Trophoblast cell (in vitro differentiated cells and primary cell): ENCODE data around the gene ARRDC5.
"Not testable (repeated sequence)": the region's sequence is repeated elsewhere in the genome, so short reads cannot be mapped to it uniquely, and the experiment has no call there.

Experiments used
- DNase-seq, 2 donors: peaks; one replicate each; pipeline ENCODE4 v3.0.0-alpha.2; 2016
- H2AFZ ChIP-seq: 2 replicates; pipeline ENCODE4 v1.6.1; 2013; ENCODE audit warnings: low read length, moderate library complexity, mild to moderate bottlenecking; ENCODE audit not compliant: insufficient read depth, poor library complexity
- H2AK5ac ChIP-seq: 2 replicates; pipeline ENCODE4 v1.6.1; 2013; ENCODE audit warnings: mild to moderate bottlenecking, low read length
- H2BK120ac ChIP-seq: 2 replicates; pipeline ENCODE4 v1.6.1; 2013; ENCODE audit warnings: low read length, mild to moderate bottlenecking, moderate library complexity; ENCODE audit not compliant: insufficient read depth, poor library complexity
- H2BK12ac ChIP-seq: 2 replicates; pipeline ENCODE4 v1.6.1; 2013; ENCODE audit warnings: mild to moderate bottlenecking, low read length, moderate library complexity
- H2BK5ac ChIP-seq: 2 replicates; pipeline ENCODE4 v1.6.1; 2013; ENCODE audit warnings: low read length, low read depth, moderate library complexity, mild to moderate bottlenecking; ENCODE audit not compliant: poor library complexity
- H3K14ac ChIP-seq: 2 replicates; pipeline ENCODE4 v1.6.1; 2013; ENCODE audit warnings: mild to moderate bottlenecking, low read length
- H3K18ac ChIP-seq: 2 replicates; pipeline ENCODE4 v1.6.1; 2013; ENCODE audit warnings: mild to moderate bottlenecking, low read length
- H3K23ac ChIP-seq: 2 replicates; pipeline ENCODE4 v1.6.1; 2013; ENCODE audit warnings: low read length
- H3K27ac ChIP-seq: 2 replicates; pipeline ENCODE4 v1.5.1; 2013; ENCODE audit warnings: low read depth, mild to moderate bottlenecking, inconsistent platforms, low read length, moderate library complexity
- H3K27me3 ChIP-seq: 2 replicates; pipeline ENCODE4 v1.6.1; 2013; ENCODE audit warnings: inconsistent platforms, mild to moderate bottlenecking, low read length, moderate library complexity; ENCODE audit not compliant: insufficient read depth
- H3K36me3 ChIP-seq, 2 experiments: 1 replicate in 1 of 2; 2 replicates in 1 of 2; pipeline ENCODE4 v1.6.1; 2013; ENCODE audit warnings: low read length in 2 of 2, mild to moderate bottlenecking in 2 of 2, moderate library complexity in 1 of 2; ENCODE audit not compliant: insufficient read depth in 2 of 2, control insufficient read depth in 1 of 2
- H3K4ac ChIP-seq: 2 replicates; pipeline ENCODE4 v1.6.1; 2013; ENCODE audit warnings: low read depth, mild to moderate bottlenecking, low read length, moderate library complexity
- H3K4me1 ChIP-seq, 2 experiments: 1 replicate in 1 of 2; 2 replicates in 1 of 2; pipeline ENCODE4 v1.6.1; 2013; ENCODE audit warnings: low read length in 2 of 2, mild to moderate bottlenecking in 2 of 2, moderate library complexity in 1 of 2; ENCODE audit not compliant: insufficient read depth in 2 of 2, control insufficient read depth in 1 of 2
- H3K4me2 ChIP-seq: 2 replicates; pipeline ENCODE4 v1.6.1; 2013; ENCODE audit warnings: inconsistent platforms, mild to moderate bottlenecking, low read length, moderate library complexity
- H3K4me3 ChIP-seq: 2 replicates; pipeline ENCODE4 v1.5.1; 2013; ENCODE audit warnings: mild to moderate bottlenecking, low read depth, low read length, inconsistent platforms
- H3K79me1 ChIP-seq: one replicate; pipeline ENCODE4 v1.6.1; 2013; ENCODE audit warnings: low read length
- H3K79me2 ChIP-seq: 2 replicates; pipeline ENCODE4 v1.6.1; 2013; ENCODE audit warnings: low read length, mild to moderate bottlenecking; ENCODE audit not compliant: control insufficient read depth, insufficient read depth, poor library complexity
- H3K9ac ChIP-seq: 2 replicates; pipeline ENCODE4 v1.6.1; 2013; ENCODE audit warnings: mild to moderate bottlenecking, low read length
- H3K9me3 ChIP-seq: 2 replicates; pipeline ENCODE4 v1.6.1; 2013; ENCODE audit warnings: low read depth, mild to moderate bottlenecking, control low read depth, inconsistent platforms, low read length; ENCODE audit not compliant: insufficient read depth
- H4K12ac ChIP-seq: 2 replicates; pipeline ENCODE4 v1.6.1; 2013; ENCODE audit warnings: low read depth, mild to moderate bottlenecking, low read length, moderate library complexity
- H4K8ac ChIP-seq: 2 replicates; pipeline ENCODE4 v1.6.1; 2013; ENCODE audit warnings: low read depth, mild to moderate bottlenecking, low read length, moderate library complexity
- H4K91ac ChIP-seq: one replicate; pipeline ENCODE4 v1.6.1; 2013; ENCODE audit warnings: low read depth, mild to moderate bottlenecking, low read length, moderate library complexity
- WGBS: extraction: QIAGEN DNeasy Blood & Tissue Kit; methylation state at CpG from one replicate; pipeline ENCODE4 v1.1.7; 2013; ENCODE audit warnings: missing lambda C conversion rate; ENCODE audit not compliant: insufficient read length, insufficient coverage; ENCODE audit errors: extremely low coverage; 5-methylcytosine and 5-hydroxymethylcytosine counted together

ARRDC5 gene

DNA sequence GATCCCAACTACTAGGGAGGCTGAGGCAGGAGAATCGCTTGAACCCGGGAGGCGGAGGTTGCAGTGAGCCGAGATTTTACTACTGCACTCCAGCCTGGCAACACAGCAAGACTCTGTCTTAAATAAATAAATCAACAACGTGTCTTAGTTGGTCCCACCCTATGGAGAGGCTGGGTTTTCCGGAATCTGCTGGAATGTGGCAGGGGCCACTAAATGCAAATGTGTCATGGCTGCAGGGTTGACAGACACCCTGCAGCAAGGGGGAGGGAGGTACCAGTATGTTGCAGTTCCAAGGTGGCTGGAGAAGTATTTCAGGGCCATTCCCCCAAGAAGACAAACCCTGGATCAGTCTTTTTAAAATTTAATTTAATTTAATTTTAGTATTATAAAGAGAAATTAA lies 14.9 kb downstream of the ARRDC5 start:
- H4K8ac ChIP-seq, H3K27me3 ChIP-seq, H3K4ac ChIP-seq, H3K79me2 ChIP-seq, H3K4me2 ChIP-seq, H3K36me3 ChIP-seq, H2BK5ac ChIP-seq, H3K14ac ChIP-seq, H3K4me1 ChIP-seq, H2AK5ac ChIP-seq, H4K12ac ChIP-seq, H2BK120ac ChIP-seq, DNase-seq, H3K9me3 ChIP-seq, H3K27ac ChIP-seq, H3K79me1 ChIP-seq, H2AFZ ChIP-seq, H3K18ac ChIP-seq, H2BK12ac ChIP-seq, H3K4me3 ChIP-seq, H4K91ac ChIP-seq, H3K23ac ChIP-seq, H3K9ac ChIP-seq: not testable (repeated sequence)
- WGBS: no CpG with 5 or more reads among the region's 6 CpGs

DNA sequence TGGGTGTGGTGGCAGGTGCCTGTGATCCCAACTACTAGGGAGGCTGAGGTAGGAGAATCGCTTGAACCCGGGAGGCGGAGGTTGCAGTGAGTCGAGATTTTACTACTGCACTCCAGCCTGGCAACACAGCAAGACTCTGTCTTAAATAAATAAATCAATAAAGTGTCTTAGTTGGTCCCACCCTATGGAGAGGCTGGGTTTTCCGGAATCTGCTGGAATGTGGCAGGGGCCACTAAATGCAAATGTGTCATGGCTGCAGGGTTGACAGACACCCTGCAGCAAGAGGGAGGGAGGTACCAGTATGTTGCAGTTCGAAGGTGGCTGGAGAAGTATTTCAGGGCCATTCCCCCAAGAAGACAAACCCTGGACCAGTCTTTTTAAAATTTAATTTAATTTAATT lies 17.7 kb downstream of the ARRDC5 start:
- H4K8ac ChIP-seq, H3K4me3 ChIP-seq, H2AFZ ChIP-seq, H4K91ac ChIP-seq, DNase-seq, H4K12ac ChIP-seq, H3K27ac ChIP-seq, H2BK120ac ChIP-seq, H3K36me3 ChIP-seq, H2BK12ac ChIP-seq, H3K27me3 ChIP-seq, H3K9ac ChIP-seq, H3K4me1 ChIP-seq, H3K18ac ChIP-seq, H2BK5ac ChIP-seq, H3K79me2 ChIP-seq, H3K4me2 ChIP-seq, H3K14ac ChIP-seq, H3K23ac ChIP-seq, H2AK5ac ChIP-seq, H3K79me1 ChIP-seq, H3K4ac ChIP-seq, H3K9me3 ChIP-seq: not testable (repeated sequence)
- WGBS: no CpG with 5 or more reads among the region's 6 CpGs

DNA sequence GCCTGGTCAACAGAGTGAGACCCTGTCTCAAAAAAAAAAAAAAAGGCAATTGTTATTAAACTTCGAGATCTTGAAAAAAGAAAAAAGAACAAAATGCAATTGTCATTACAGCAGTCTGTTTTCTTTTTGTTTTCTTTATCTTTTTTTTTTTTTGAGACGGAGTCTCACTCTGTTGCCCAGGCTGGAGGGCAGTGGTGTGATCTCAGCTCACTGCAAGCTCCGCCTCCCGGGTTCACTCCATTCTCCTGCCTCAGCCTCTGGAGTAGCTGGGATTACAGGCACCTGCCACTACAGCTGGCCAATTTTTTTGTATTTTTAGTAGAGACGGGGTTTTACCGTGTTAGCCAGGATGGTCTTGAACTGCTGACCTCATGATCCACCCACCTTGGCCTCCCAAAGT lies 19.8 kb downstream of the ARRDC5 start:
- not testable (repeated sequence) for H3K27me3 ChIP-seq, H3K9ac ChIP-seq, H3K4me3 ChIP-seq, H3K79me2 ChIP-seq, H2BK120ac ChIP-seq, H4K8ac ChIP-seq, H2AFZ ChIP-seq, H3K9me3 ChIP-seq, H3K18ac ChIP-seq, H4K91ac ChIP-seq, H3K23ac ChIP-seq, H3K4me2 ChIP-seq, H4K12ac ChIP-seq, DNase-seq, H2AK5ac ChIP-seq, H3K14ac ChIP-seq, H2BK12ac ChIP-seq, H3K4me1 ChIP-seq, H3K36me3 ChIP-seq, H2BK5ac ChIP-seq, H3K4ac ChIP-seq, H3K27ac ChIP-seq, H3K79me1 ChIP-seq
- WGBS: no CpG with 5 or more reads among the region's 6 CpGs

DNA sequence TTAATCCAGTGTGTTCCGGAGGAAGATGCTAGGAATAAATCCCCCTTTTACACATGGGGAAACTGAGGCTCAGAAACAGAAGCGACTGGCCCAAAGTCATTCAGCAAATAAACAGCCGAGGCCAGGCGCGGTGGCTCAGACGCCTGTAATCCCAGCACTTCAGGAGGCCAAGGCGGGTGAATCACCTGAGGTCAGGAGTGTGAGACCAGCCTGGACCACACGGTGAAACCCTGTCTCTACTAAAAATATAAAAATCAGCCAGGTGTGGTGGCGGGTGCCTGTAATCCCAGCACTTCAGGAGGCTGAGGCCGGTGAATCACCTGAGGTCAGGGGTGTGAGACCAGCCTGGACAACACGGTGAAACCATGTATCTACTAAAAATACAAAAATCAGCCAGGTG lies 23.7 kb downstream of the ARRDC5 start:
- H3K18ac ChIP-seq: no peak overlapping the region
- no peak overlapping the region for H3K4me2 ChIP-seq
- no peaks in the 10 kb centered on the region for H3K9me3 ChIP-seq
- no peak overlapping the region for H3K27ac ChIP-seq
- H3K23ac ChIP-seq: no peak overlapping the region
- no peak overlapping the region for H3K14ac ChIP-seq
- H3K4me3 ChIP-seq: no peak overlapping the region
- no CpG with 5 or more reads among the region's 11 CpGs for WGBS
- peaks cover 9% of the 10 kb centered on the region for H3K79me1 ChIP-seq
- no peak overlapping the region for H2BK12ac ChIP-seq
- peaks cover 9 to 12% of the 10 kb centered on the region in 2 experiments for H3K4me1 ChIP-seq
- peak in 1 of 2 donors; percentile 8 for DNase-seq
- no peak overlapping the region for H2AK5ac ChIP-seq
- no peak overlapping the region for H2BK120ac ChIP-seq
- peak overlapping the region; percentile 11 for H4K91ac ChIP-seq
- no peak overlapping the region for H3K4ac ChIP-seq
- H2AFZ ChIP-seq: no peak overlapping the region
- H3K27me3 ChIP-seq: no peaks in the 10 kb centered on the region
- no peaks in the 10 kb centered on the region for H3K36me3 ChIP-seq
- H2BK5ac ChIP-seq: no peak overlapping the region
- H3K79me2 ChIP-seq: no peaks in the 10 kb centered on the region
- H4K12ac ChIP-seq: no peak overlapping the region
- H4K8ac ChIP-seq: no peak overlapping the region
- no peak overlapping the region for H3K9ac ChIP-seq
